IMR-90 (cell line): Measurements from ENCODE around the gene FOXA2. TPM values are rescaled to one million over a fixed set of nuclear protein-coding genes. Genes with fewer than 3 reads are reported as not detected.

Experiments used
- ATAC-seq: fragments of 200-7000 bp; cut with Tn5 transposase; 2 replicates; pipeline ENCODE4 v1.9.1; 2020; ENCODE audit warnings: low read depth, mild to moderate bottlenecking, moderate library complexity
- BruUV-seq: library from RNA; stranded (reverse); fragments of 400-500 nt; replicated peaks from 2 replicates; lab custom pipeline; 2021; lab: Mats Ljungman, UMichigan
- CTCF ChIA-PET: fragments of 300-600 bp; formaldehyde crosslinking; extraction: SDS; loops from one replicate; lab custom pipeline; 2021; ENCODE audit warnings: antibody characterized with exemption; lab: Yijun Ruan, JAX
- POLR2A ChIA-PET: fragments of 300-600 bp; sonication (Branson Sonifier 250); formaldehyde crosslinking; loops from one replicate; lab custom pipeline; 2022; ENCODE audit warnings: antibody characterized with exemption; ENCODE audit not compliant: unreplicated experiment; lab: Charles Lee
- DNase-seq: peaks from one replicate; pipeline ENCODE4 v3.0.0; 2013
- H2AFZ ChIP-seq: replicated peaks from 2 replicates; pipeline ENCODE3; 2013; ENCODE audit warnings: low read length, mild to moderate bottlenecking; ENCODE audit not compliant: poor library complexity
- H2AK5ac ChIP-seq: 2 replicates; pipeline ENCODE4 v1.6.1; 2013; ENCODE audit warnings: low read depth, low read length, inconsistent platforms
- H2AK9ac ChIP-seq: replicated peaks from 2 replicates; pipeline ENCODE3; 2013; ENCODE audit warnings: mild to moderate bottlenecking, low read depth, low read length, moderate library complexity; ENCODE audit not compliant: poor library complexity
- H2BK120ac ChIP-seq: 2 replicates; pipeline ENCODE4 v1.6.1; 2013; ENCODE audit warnings: low read depth, low read length, inconsistent platforms
- H2BK15ac ChIP-seq: 3 replicates; pipeline ENCODE4 v1.6.1; 2013; ENCODE audit warnings: low read depth, low read length, inconsistent platforms
- H2BK20ac ChIP-seq: 2 replicates; pipeline ENCODE4 v1.6.1; 2013; ENCODE audit warnings: low read depth, mild to moderate bottlenecking, inconsistent platforms, low read length, moderate library complexity
- H2BK5ac ChIP-seq: 2 replicates; pipeline ENCODE4 v1.6.1; 2013; ENCODE audit warnings: mild to moderate bottlenecking, low read depth, low read length, inconsistent platforms; ENCODE audit not compliant: poor library complexity, severe bottlenecking
- H3K14ac ChIP-seq: replicated peaks from 2 replicates; pipeline ENCODE4 v1.6.1; 2013; ENCODE audit warnings: low read depth, low read length, inconsistent platforms
- H3K18ac ChIP-seq: 2 replicates; pipeline ENCODE4 v1.6.1; 2013; ENCODE audit warnings: low read depth, low read length, control low read depth
- H3K23ac ChIP-seq: 2 replicates; pipeline ENCODE4 v1.6.1; 2013; ENCODE audit warnings: low read depth, low read length, inconsistent platforms
- H3K27ac ChIP-seq: 2 replicates; pipeline ENCODE4 v1.5.1; 2013; ENCODE audit warnings: mild to moderate bottlenecking, control low read depth, low read length; ENCODE audit not compliant: insufficient read depth
- H3K27me3 ChIP-seq: 2 replicates; pipeline ENCODE4 v1.6.1; 2013; ENCODE audit warnings: low read length; ENCODE audit not compliant: control insufficient read depth, insufficient read depth
- H3K36me3 ChIP-seq: 2 replicates; pipeline ENCODE4 v1.6.1; 2013; ENCODE audit warnings: low read length, mixed read lengths; ENCODE audit not compliant: control insufficient read depth, insufficient read depth
- H3K4ac ChIP-seq: 2 replicates; pipeline ENCODE4 v1.6.1; 2013; ENCODE audit warnings: low read depth, low read length, inconsistent platforms
- H3K4me1 ChIP-seq: 2 replicates; pipeline ENCODE4 v1.6.1; 2013; ENCODE audit warnings: low read length, mixed read lengths; ENCODE audit not compliant: control insufficient read depth, insufficient read depth
- H3K4me2 ChIP-seq: 2 replicates; pipeline ENCODE4 v1.6.1; 2013; ENCODE audit warnings: low read depth, mild to moderate bottlenecking, control low read depth, low read length, moderate library complexity
- H3K4me3 ChIP-seq: 2 replicates; pipeline ENCODE4 v1.5.1; 2013; ENCODE audit warnings: low read depth, mild to moderate bottlenecking, control low read depth, low read length, moderate library complexity; ENCODE audit not compliant: insufficient read depth
- H3K56ac ChIP-seq: 2 replicates; pipeline ENCODE4 v1.6.1; 2013; ENCODE audit warnings: low read length, inconsistent platforms; ENCODE audit not compliant: insufficient read depth; ENCODE audit errors: extremely low read depth
- H3K79me1 ChIP-seq, 2 experiments: 2 replicates each; pipeline ENCODE4 v1.6.1; 2013; ENCODE audit warnings: low read length in 2 of 2, inconsistent platforms in 1 of 2, low read depth in 1 of 2
- H3K9ac ChIP-seq: 2 replicates; pipeline ENCODE4 v1.6.1; 2013; ENCODE audit warnings: low read depth, low read length, control low read depth
- H3K9me1 ChIP-seq: 2 replicates; pipeline ENCODE4 v1.6.1; 2013; ENCODE audit warnings: low read length, inconsistent platforms; ENCODE audit not compliant: insufficient read depth
- H3K9me3 ChIP-seq: 2 replicates; pipeline ENCODE4 v1.6.1; 2013; ENCODE audit warnings: low read length; ENCODE audit not compliant: control insufficient read depth, insufficient read depth
- H4K20me1 ChIP-seq: 2 replicates; pipeline ENCODE4 v1.6.1; 2013; ENCODE audit warnings: low read length, inconsistent platforms; ENCODE audit not compliant: insufficient read depth
- H4K5ac ChIP-seq: 2 replicates; pipeline ENCODE4 v1.6.1; 2013; ENCODE audit warnings: mild to moderate bottlenecking, low read depth, low read length, control low read depth
- H4K8ac ChIP-seq, 2 experiments: 2 replicates each; pipeline ENCODE4 v1.6.1; 2013; ENCODE audit warnings: low read depth in 2 of 2, low read length in 2 of 2, control low read depth in 1 of 2, inconsistent platforms in 1 of 2
- H4K91ac ChIP-seq: 2 replicates; pipeline ENCODE4 v1.6.1; 2013; ENCODE audit warnings: low read depth, low read length, inconsistent platforms; ENCODE audit not compliant: insufficient read depth
- BHLHE40 ChIP-seq: fragments of 150-350 bp; IDR thresholded peaks from 2 replicates; pipeline ENCODE4 v1.6.1; 2016; ENCODE audit warnings: mild to moderate bottlenecking, low read depth, low read length
- CHD1 ChIP-seq: IDR thresholded peaks from 2 replicates; pipeline ENCODE4 v1.6.1; 2012; ENCODE audit warnings: low read depth, low read length, improper control_type of control experiment
- FOS ChIP-seq: fragments of 150-350 bp; IDR thresholded peaks from 2 replicates; pipeline ENCODE4 v1.6.1; 2016; ENCODE audit warnings: low read depth, low read length
- MAFK ChIP-seq: IDR thresholded peaks from 2 replicates; pipeline ENCODE4 v1.6.1; 2012; ENCODE audit warnings: low read depth, low read length, improper control_type of control experiment
- MXI1 ChIP-seq: IDR thresholded peaks from 2 replicates; pipeline ENCODE4 v1.6.1; 2012; ENCODE audit warnings: low read depth, mild to moderate bottlenecking, low read length, moderate library complexity, borderline replicate concordance
- NFE2L2 ChIP-seq: fragments of 150-350 bp; IDR thresholded peaks from 2 replicates; pipeline ENCODE4 v1.6.1; 2016; ENCODE audit warnings: low read depth, mild to moderate bottlenecking, low read length
- RCOR1 ChIP-seq: IDR thresholded peaks from 2 replicates; pipeline ENCODE4 v1.6.1; 2012; ENCODE audit warnings: mild to moderate bottlenecking, low read length, improper control_type of control experiment; ENCODE audit not compliant: insufficient replicate concordance
- SMC3 ChIP-seq: fragments of 150-350 bp; IDR thresholded peaks from 2 replicates; pipeline ENCODE4 v1.6.1; 2016; ENCODE audit warnings: low read depth, mild to moderate bottlenecking, antibody characterized with exemption, low read length, moderate library complexity
- WGBS, 2 experiments: methylation state at CpG; one replicate each; pipeline versions ENCODE4 v1.1.5 to v1.1.7; 2013; ENCODE audit warnings: missing lambda C conversion rate in 2 of 2; ENCODE audit not compliant: insufficient read length in 1 of 2; ENCODE audit errors: extremely low coverage in 2 of 2; 5-methylcytosine and 5-hydroxymethylcytosine counted together
- dilution Hi-C: fragments of 300-500 bp; cut with HindIII; formaldehyde crosslinking; loops from one replicate; pipeline ENCODE4 v1.14.3; 2018; ENCODE audit warnings: low sequenced_read_pairs; ENCODE audit not compliant: unreplicated experiment
- in situ Hi-C: fragments of 300-500 bp; cut with MboI; formaldehyde crosslinking; loops from 3 replicates; pipeline ENCODE4 v1.14.3; 2019; ENCODE audit warnings: low sequenced_read_pairs, inconsistent platforms, mixed read lengths
- intact Hi-C: fragments of 100-400 bp; cut with micrococcal nuclease; formaldehyde crosslinking; loops from 2 replicates; pipeline ENCODE4 v1.10.0; 2022
- polyA plus RNA-seq, 3 experiments: library from polyadenylated mRNA; depleted of rRNA; stranded (reverse); fragments of >200 nt; gene quantifications; 2 replicates each; pipeline ENCODE4 v1.2.3, GENCODE V29; 2012; ENCODE audit warnings: low replicate concordance in 1 of 3
- total RNA-seq: library from RNA; depleted of rRNA; stranded (reverse); fragments of >200 nt; gene quantifications from 2 replicates; pipeline ENCODE4 v1.2.3, GENCODE V29; 2012
- TF ChIP-seq, protein P1 (sequence below): conservative IDR thresholded peaks from 2 replicates; pipeline ENCODE4 v1.5.1; 2012; ENCODE audit warnings: mild to moderate bottlenecking, low read depth, low read length, improper control_type of control experiment
- TF ChIP-seq, protein P2 (sequence below): fragments of 150-350 bp; IDR thresholded peaks from 2 replicates; pipeline ENCODE4 v1.6.1; 2016; ENCODE audit warnings: low read depth, mild to moderate bottlenecking, low read length, moderate library complexity, borderline replicate concordance

Gene FOXA2
- total and polyA plus RNA-seq, 2 of the 4 experiments (the other 2 are of a cell fraction), result not detected

DNA sequence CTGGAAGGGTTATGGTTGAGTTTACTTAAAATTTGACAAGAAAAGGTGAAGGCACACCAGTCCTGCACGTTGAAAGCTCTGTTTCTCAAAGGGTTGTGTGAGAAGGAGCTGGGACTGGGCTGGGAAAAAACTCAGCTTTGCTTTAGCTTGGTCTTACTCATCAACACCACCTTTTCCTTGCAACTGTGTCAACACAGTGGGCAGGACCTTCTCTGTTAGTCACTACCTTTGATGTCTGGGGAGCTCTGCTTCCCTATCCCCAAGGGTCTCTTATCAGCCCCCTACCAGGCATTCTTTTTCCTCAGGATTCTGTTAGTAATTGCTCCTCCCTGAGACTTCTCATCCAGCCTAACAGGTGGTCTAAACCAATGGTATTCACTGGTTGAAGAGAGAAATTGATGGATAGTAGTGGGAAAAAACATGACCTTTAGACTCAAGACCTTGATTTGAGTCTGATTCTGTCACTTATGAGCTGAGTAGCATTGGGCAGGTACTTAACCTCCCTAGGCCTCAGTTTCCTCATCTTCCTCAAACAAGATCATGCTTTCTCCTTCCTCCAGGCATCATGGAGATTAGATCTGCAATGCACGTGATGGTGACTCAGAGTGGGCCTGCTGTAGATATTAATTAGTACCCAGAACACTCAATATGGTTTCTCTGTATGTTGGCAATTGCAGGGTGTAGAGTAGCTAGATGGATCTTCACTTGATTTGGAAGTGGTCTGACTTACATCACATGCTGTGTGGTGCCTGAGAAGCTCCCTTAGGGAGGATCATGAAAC lies 17.2 kb upstream of the FOXA2 start:
- intact Hi-C loops, result no loop called here
- ATAC-seq, result no peak
- no peak overlapping the region for H2BK120ac ChIP-seq

More for the DNA sequence above, 17.2 kb upstream of the FOXA2 start:
- Histone ChIP-seq H2BK20ac (no peak overlapping the region), H2BK5ac (no peak overlapping the region), H2BK15ac (no peak overlapping the region), H4K91ac (no peak overlapping the region), H3K27me3 (no peaks in the 10 kb centered on the region), H3K9me3 (no peaks in the 10 kb centered on the region), H3K56ac (no peak overlapping the region), H3K36me3 (no peaks in the 10 kb centered on the region), H3K4me3 (no peak overlapping the region), H3K23ac (no peak overlapping the region), H3K4me1 (no peaks in the 10 kb centered on the region), H2AK5ac (no peak overlapping the region), H3K14ac (no peak overlapping the region), H3K18ac (no peak overlapping the region), H3K9me1 (no peaks in the 10 kb centered on the region), H4K20me1 (no peaks in the 10 kb centered on the region), H2AK9ac (no peak overlapping the region), H4K8ac (no peak overlapping the region), H3K4me2 (no peak overlapping the region), H3K27ac (no peak overlapping the region), H2AFZ (no peak overlapping the region), H3K79me1 (no peaks in the 10 kb centered on the region), H3K4ac (no peak overlapping the region), H3K9ac (no peak overlapping the region), H4K5ac (no peak overlapping the region)
- POLR2A ChIA-PET, result no interaction called here
- no peak for DNase-seq
- BruUV-seq, result no TSS peak
- in situ Hi-C loops, result no loop called here
- CTCF ChIA-PET, result no interaction called here
- dilution Hi-C loops, result no loop called here
- no CpG with 5 or more reads among the region's 2 CpGs for WGBS, 2 experiments
- TF ChIP-seq NFE2L2 (no peak), FOS (no peak), MAFK (no peak), CHD1 (no peak), MXI1 (no peak), SMC3 (no peak), BHLHE40 (no peak), RCOR1 (no peak)
- TF ChIP-seq, protein P1, sequence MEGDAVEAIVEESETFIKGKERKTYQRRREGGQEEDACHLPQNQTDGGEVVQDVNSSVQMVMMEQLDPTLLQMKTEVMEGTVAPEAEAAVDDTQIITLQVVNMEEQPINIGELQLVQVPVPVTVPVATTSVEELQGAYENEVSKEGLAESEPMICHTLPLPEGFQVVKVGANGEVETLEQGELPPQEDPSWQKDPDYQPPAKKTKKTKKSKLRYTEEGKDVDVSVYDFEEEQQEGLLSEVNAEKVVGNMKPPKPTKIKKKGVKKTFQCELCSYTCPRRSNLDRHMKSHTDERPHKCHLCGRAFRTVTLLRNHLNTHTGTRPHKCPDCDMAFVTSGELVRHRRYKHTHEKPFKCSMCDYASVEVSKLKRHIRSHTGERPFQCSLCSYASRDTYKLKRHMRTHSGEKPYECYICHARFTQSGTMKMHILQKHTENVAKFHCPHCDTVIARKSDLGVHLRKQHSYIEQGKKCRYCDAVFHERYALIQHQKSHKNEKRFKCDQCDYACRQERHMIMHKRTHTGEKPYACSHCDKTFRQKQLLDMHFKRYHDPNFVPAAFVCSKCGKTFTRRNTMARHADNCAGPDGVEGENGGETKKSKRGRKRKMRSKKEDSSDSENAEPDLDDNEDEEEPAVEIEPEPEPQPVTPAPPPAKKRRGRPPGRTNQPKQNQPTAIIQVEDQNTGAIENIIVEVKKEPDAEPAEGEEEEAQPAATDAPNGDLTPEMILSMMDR, result no peak
- TF ChIP-seq, protein P2, sequence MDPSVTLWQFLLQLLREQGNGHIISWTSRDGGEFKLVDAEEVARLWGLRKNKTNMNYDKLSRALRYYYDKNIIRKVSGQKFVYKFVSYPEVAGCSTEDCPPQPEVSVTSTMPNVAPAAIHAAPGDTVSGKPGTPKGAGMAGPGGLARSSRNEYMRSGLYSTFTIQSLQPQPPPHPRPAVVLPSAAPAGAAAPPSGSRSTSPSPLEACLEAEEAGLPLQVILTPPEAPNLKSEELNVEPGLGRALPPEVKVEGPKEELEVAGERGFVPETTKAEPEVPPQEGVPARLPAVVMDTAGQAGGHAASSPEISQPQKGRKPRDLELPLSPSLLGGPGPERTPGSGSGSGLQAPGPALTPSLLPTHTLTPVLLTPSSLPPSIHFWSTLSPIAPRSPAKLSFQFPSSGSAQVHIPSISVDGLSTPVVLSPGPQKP, result no peak
